OCI-LY3 (cell line): ENCODE results near the gene GSAP.

Experiments used
- CTCF ChIP-seq: fragments of 200-600, 300-600 bp; sonication (generic); IDR thresholded peaks from 2 replicates; pipeline ENCODE4 v1.5.1; 2014; ENCODE audit warnings: antibody characterized with exemption, low read length, low read depth
- EZH2phosphoT487 ChIP-seq: fragments of 200-600 bp; shearing (Covaris generic); IDR thresholded peaks from 2 replicates; pipeline ENCODE4 v1.6.1; 2018; ENCODE audit warnings: antibody characterized with exemption, mixed run types, low read depth

GRCh38 chr7:77270094-77270480, 146.1 kb downstream of the GSAP start:
- TF ChIP-seq CTCF: no peak
- TF ChIP-seq EZH2phosphoT487: no peak
